ENCODE results near the gene ZNF680. TPM values are rescaled to one million over a fixed set of nuclear protein-coding genes. Genes with fewer than 3 reads are reported as not detected.
A peak's percentile ranks its signal among the peaks of the same experiment; 100 is the strongest.

ZNF680 gene
- total RNA-seq, 1 donor from 2014 or later = 7.1 TPM

- Histone ChIP-seq H3K27ac (ENCODE audit: low read depth, low read length) (no peak overlapping the region), H3K27me3 (ENCODE audit: insufficient read depth, low read length) (no peaks in the 10 kb centered on the region), H3K36me3 (ENCODE audit: insufficient read depth, low read length) (peaks cover 12% of the 10 kb centered on the region), H3K4me2 (ENCODE audit: low read length) (no peak overlapping the region), H3K9me3 (ENCODE audit: insufficient read depth, low read depth, low read length) (peaks cover 3% of the 10 kb centered on the region), H4K20me1 (ENCODE audit: insufficient read depth, low read length) (no peaks in the 10 kb centered on the region), H2AFZ (ENCODE audit: low read depth, low read length) (no peak overlapping the region), H3K79me2 (ENCODE audit: insufficient read depth, low read length) (peaks cover 42% of the 10 kb centered on the region), H3K4me3 (ENCODE audit: insufficient read depth, low read depth, low read length) (no peak overlapping the region), H3K4me1 (ENCODE audit: insufficient read depth, low read length) (no peaks in the 10 kb centered on the region), H3K9ac (ENCODE audit: low read length) (no peak overlapping the region)
- FAIRE-seq (no peak), DNase-seq (ENCODE audit: low read depth) (no peak)
- Mint-ChIP-seq H3K4me3 (ENCODE audit: unreplicated experiment) (no peak overlapping the region), H3K4me1 (ENCODE audit: low read depth, unreplicated experiment) (no peaks in the 10 kb centered on the region), H3K27ac (ENCODE audit: unreplicated experiment) (no peak overlapping the region), H3K9me3 (ENCODE audit: unreplicated experiment) (peaks cover 45% of the 10 kb centered on the region), H3K27me3 (ENCODE audit: low read depth, unreplicated experiment) (no peaks in the 10 kb centered on the region), H3K36me3 (ENCODE audit: low read depth, unreplicated experiment) (peaks cover 46% of the 10 kb centered on the region)
- TF ChIP-seq, protein P1, sequence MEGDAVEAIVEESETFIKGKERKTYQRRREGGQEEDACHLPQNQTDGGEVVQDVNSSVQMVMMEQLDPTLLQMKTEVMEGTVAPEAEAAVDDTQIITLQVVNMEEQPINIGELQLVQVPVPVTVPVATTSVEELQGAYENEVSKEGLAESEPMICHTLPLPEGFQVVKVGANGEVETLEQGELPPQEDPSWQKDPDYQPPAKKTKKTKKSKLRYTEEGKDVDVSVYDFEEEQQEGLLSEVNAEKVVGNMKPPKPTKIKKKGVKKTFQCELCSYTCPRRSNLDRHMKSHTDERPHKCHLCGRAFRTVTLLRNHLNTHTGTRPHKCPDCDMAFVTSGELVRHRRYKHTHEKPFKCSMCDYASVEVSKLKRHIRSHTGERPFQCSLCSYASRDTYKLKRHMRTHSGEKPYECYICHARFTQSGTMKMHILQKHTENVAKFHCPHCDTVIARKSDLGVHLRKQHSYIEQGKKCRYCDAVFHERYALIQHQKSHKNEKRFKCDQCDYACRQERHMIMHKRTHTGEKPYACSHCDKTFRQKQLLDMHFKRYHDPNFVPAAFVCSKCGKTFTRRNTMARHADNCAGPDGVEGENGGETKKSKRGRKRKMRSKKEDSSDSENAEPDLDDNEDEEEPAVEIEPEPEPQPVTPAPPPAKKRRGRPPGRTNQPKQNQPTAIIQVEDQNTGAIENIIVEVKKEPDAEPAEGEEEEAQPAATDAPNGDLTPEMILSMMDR (IDR thresholded peaks at IDR 0.05; ENCODE audit: insufficient read depth, low read depth, low read length) = no peak
- no peak for TF ChIP-seq EZH2 (IDR thresholded peaks at IDR 0.05; ENCODE audit: insufficient read depth, low read length)
These were observed 47.1 kb downstream of the ZNF680 start for GRCh38 chr7:64515781-64516180.

GRCh38 chr7:64515330-64515729 lies 47.5 kb downstream of the ZNF680 start:
- Histone ChIP-seq H3K4me1 (ENCODE audit: insufficient read depth, low read length) (no peaks in the 10 kb centered on the region), H3K4me3 (ENCODE audit: insufficient read depth, low read depth, low read length) (no peak overlapping the region), H3K36me3 (ENCODE audit: insufficient read depth, low read length) (peaks cover 10% of the 10 kb centered on the region), H3K9me3 (ENCODE audit: insufficient read depth, low read depth, low read length) (no peaks in the 10 kb centered on the region), H3K79me2 (ENCODE audit: insufficient read depth, low read length) (peaks cover 42% of the 10 kb centered on the region), H3K9ac (ENCODE audit: low read length) (no peak overlapping the region), H2AFZ (ENCODE audit: low read depth, low read length) (no peak overlapping the region), H3K4me2 (ENCODE audit: low read length) (no peak overlapping the region), H4K20me1 (ENCODE audit: insufficient read depth, low read length) (no peaks in the 10 kb centered on the region), H3K27ac (ENCODE audit: low read depth, low read length) (no peak overlapping the region), H3K27me3 (ENCODE audit: insufficient read depth, low read length) (no peaks in the 10 kb centered on the region)
- no peak overlapping the region for H3K4me3 Mint-ChIP-seq (ENCODE audit: unreplicated experiment)
- peaks cover 43% of the 10 kb centered on the region for H3K9me3 Mint-ChIP-seq (ENCODE audit: unreplicated experiment)
- FAIRE-seq (no peak), DNase-seq (ENCODE audit: low read depth) (peak; percentile 22)
- H3K36me3 Mint-ChIP-seq (ENCODE audit: low read depth, unreplicated experiment) = peaks cover 45% of the 10 kb centered on the region
- H3K4me1 Mint-ChIP-seq (ENCODE audit: low read depth, unreplicated experiment) = no peaks in the 10 kb centered on the region
- TF ChIP-seq EZH2 (IDR thresholded peaks at IDR 0.05; ENCODE audit: insufficient read depth, low read length) = no peak
- TF ChIP-seq, protein P1 (IDR thresholded peaks at IDR 0.05; ENCODE audit: insufficient read depth, low read depth, low read length) = no peak
- H3K27ac Mint-ChIP-seq (ENCODE audit: unreplicated experiment) = no peak overlapping the region
- no peaks in the 10 kb centered on the region for H3K27me3 Mint-ChIP-seq (ENCODE audit: low read depth, unreplicated experiment)

DNA sequence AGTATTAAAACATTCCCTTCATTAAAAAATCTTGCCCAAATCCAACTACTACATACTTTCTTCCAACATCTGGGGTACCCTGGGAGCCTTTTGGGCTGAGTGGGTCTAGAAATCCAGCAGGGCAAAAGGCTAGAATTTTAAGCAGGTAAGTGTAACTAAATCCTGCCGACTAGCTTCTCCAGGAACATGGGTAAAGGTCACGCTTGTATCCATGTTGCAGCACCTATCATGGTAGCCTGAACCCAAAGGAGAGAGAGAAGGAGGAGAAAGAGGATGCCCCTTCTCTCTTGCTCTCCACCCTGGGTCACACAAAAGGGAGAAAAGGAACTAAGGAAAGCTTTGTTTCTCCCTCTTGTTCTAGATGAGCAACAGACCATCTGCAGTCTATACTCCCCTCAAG lies 53.3 kb downstream of the ZNF680 start:
- no peak overlapping the region for H3K9ac ChIP-seq (ENCODE audit: low read length)
- Mint-ChIP-seq H3K27ac (ENCODE audit: unreplicated experiment) (no peak overlapping the region), H3K36me3 (ENCODE audit: low read depth, unreplicated experiment) (peaks cover 23% of the 10 kb centered on the region), H3K4me1 (ENCODE audit: low read depth, unreplicated experiment) (no peaks in the 10 kb centered on the region), H3K4me3 (ENCODE audit: unreplicated experiment) (no peak overlapping the region), H3K9me3 (ENCODE audit: unreplicated experiment) (peaks cover 34% of the 10 kb centered on the region), H3K27me3 (ENCODE audit: low read depth, unreplicated experiment) (no peaks in the 10 kb centered on the region)
- no peak overlapping the region for H3K4me2 ChIP-seq (ENCODE audit: low read length)
- H4K20me1 ChIP-seq (ENCODE audit: insufficient read depth, low read length) = no peaks in the 10 kb centered on the region
- FAIRE-seq = no peak
- peaks cover 19% of the 10 kb centered on the region for H3K9me3 ChIP-seq (ENCODE audit: insufficient read depth, low read depth, low read length)
- no peak overlapping the region for H2AFZ ChIP-seq (ENCODE audit: low read depth, low read length)
- H3K27ac ChIP-seq (ENCODE audit: low read depth, low read length) = no peak overlapping the region
- DNase-seq (ENCODE audit: low read depth) = no peak
- no peaks in the 10 kb centered on the region for H3K27me3 ChIP-seq (ENCODE audit: insufficient read depth, low read length)
- H3K4me3 ChIP-seq (ENCODE audit: insufficient read depth, low read depth, low read length) = no peak overlapping the region
- no peaks in the 10 kb centered on the region for H3K79me2 ChIP-seq (ENCODE audit: insufficient read depth, low read length)
- no peaks in the 10 kb centered on the region for H3K4me1 ChIP-seq (ENCODE audit: insufficient read depth, low read length)
- TF ChIP-seq, protein P1 (IDR thresholded peaks at IDR 0.05; ENCODE audit: insufficient read depth, low read depth, low read length) = no peak
- TF ChIP-seq EZH2 (IDR thresholded peaks at IDR 0.05; ENCODE audit: insufficient read depth, low read length) = no peak
- peaks cover 10% of the 10 kb centered on the region for H3K36me3 ChIP-seq (ENCODE audit: insufficient read depth, low read length)

All from astrocyte (in vitro differentiated cells and primary cell).